Stimulated activated naive CD8-positive, alpha-beta T cell treated with anti-CD3 and anti-CD28 coated beads, Interleukin-15, Interleukin-2, amounts not matched to agents 100 ng/mL and 50 ng/mL, for 24 hours (primary cell): ENCODE data around the gene FLRT2.

ENCODE experiments used
- H3K27ac Mint-ChIP-seq: one replicate; pipeline ENCODE4 v1.8.0; 2021; ENCODE audit warnings: mild to moderate bottlenecking, mixed read lengths
- H3K27me3 Mint-ChIP-seq: one replicate; pipeline ENCODE4 v1.8.0; 2021; ENCODE audit warnings: mixed read lengths
- H3K36me3 Mint-ChIP-seq: one replicate; pipeline ENCODE4 v1.8.0; 2021; ENCODE audit warnings: low read depth, mixed read lengths
- H3K4me1 Mint-ChIP-seq: one replicate; pipeline ENCODE4 v1.8.0; 2021; ENCODE audit warnings: low read depth, mixed read lengths
- H3K4me3 Mint-ChIP-seq: one replicate; pipeline ENCODE4 v1.8.0; 2021; ENCODE audit warnings: mild to moderate bottlenecking, mixed read lengths
- H3K9me3 Mint-ChIP-seq: one replicate; pipeline ENCODE4 v1.8.0; 2021; ENCODE audit warnings: mixed read lengths

Gene FLRT2

DNA sequence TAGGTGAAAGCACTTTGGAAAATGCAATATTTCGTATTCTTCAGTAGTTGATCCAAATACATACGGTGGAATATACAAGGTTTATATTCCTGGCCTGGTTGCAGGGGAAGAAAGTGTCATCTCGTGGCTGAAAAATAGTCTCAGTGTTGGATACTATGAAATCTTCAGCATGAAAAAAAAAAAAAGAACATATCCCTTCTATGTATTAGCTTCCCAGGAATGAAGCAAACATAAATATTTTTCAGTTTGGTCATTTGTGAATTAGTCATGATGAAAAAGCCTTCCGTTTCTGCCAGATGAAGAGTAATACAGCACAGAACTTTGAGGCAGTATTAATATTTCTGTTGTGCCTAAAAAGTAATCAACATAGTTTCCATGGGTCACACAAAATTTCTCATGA, 36.7 kb downstream of the FLRT2 start:
- Mint-ChIP-seq H3K9me3 (no peaks in the 10 kb centered on the region), H3K27me3 (no peaks in the 10 kb centered on the region), H3K36me3 (no peaks in the 10 kb centered on the region), H3K4me3 (no peak overlapping the region), H3K4me1 (no peaks in the 10 kb centered on the region), H3K27ac (no peak overlapping the region)

DNA sequence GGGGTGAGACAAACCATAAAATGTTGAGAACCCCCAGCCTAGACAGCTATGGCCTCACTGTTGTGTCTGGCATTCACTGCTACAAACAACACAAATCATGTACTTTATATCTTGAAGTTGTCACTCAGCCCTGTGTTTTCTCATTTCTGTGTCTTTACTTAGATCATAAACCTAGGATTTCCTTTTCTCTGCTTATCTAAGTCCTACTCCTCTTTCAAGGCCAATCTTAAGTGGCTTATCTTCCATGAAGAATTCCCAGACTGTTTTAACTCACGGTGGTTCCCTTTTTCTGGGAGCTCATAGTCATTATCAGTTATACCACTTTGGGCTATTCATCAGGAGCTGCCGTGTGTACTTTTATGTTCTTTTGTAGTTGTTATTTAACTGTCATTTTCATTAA, 42.1 kb downstream of the FLRT2 start:
- Mint-ChIP-seq H3K36me3 (no peaks in the 10 kb centered on the region), H3K27ac (no peak overlapping the region), H3K27me3 (no peaks in the 10 kb centered on the region), H3K9me3 (no peaks in the 10 kb centered on the region), H3K4me3 (no peak overlapping the region), H3K4me1 (no peaks in the 10 kb centered on the region)

GRCh38 chr14:85572845-85573244, 42.9 kb downstream of the FLRT2 start:
- H3K4me1 Mint-ChIP-seq: no peaks in the 10 kb centered on the region

GRCh38 chr14:85573406-85573805, 43.5 kb downstream of the FLRT2 start:
- H3K9me3 Mint-ChIP-seq: no peaks in the 10 kb centered on the region

More at GRCh38 chr14:85572845-85573244, 42.9 kb downstream of the FLRT2 start:
- Mint-ChIP-seq H3K36me3 (no peaks in the 10 kb centered on the region), H3K9me3 (no peaks in the 10 kb centered on the region), H3K27ac (no peak overlapping the region), H3K27me3 (no peaks in the 10 kb centered on the region), H3K4me3 (no peak overlapping the region)

DNA sequence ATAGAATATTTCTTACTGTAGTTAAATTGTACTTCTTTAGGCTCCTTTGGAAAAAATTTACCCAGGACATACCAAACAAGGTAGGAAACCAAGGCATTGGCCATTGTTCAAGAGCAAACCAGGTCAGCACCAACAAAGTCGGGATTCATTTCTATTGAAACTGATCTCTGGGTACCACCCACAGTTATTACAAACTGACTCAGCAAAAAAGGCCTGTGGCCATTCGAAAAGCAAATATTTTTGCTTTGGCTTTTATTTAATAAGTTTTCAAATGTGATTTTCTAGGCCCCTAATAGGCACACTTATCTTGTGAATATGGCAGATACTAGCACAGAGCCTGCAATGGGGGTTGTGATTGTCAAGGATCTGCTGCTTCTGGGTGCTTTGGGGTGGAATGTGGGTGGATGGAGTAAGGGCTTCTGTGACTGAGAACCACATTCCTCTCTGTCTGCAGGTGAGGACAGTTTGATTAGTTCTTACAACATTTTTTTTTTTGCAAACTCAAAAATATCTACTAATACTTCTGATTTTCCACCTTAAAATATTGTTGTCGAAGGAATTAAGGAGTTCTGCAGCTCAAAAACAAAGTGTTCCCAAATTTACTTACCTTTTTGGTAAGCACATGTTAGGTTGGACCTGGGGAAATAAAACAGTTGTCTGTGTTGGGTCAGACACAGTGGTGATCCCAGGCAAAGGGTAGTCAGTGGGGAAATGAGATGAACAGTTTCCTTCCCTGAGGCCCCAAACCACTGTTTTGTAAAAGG, 45.1 kb downstream of the FLRT2 start:
- no peaks in the 10 kb centered on the region for H3K4me1 Mint-ChIP-seq
- no peaks in the 10 kb centered on the region for H3K9me3 Mint-ChIP-seq
- H3K4me3 Mint-ChIP-seq: no peak overlapping the region
- H3K27me3 Mint-ChIP-seq: no peaks in the 10 kb centered on the region
- no peak overlapping the region for H3K27ac Mint-ChIP-seq
- no peaks in the 10 kb centered on the region for H3K36me3 Mint-ChIP-seq

More at GRCh38 chr14:85573406-85573805, 43.5 kb downstream of the FLRT2 start:
- Mint-ChIP-seq H3K27ac (no peak overlapping the region), H3K36me3 (no peaks in the 10 kb centered on the region), H3K27me3 (no peaks in the 10 kb centered on the region), H3K4me3 (no peak overlapping the region), H3K4me1 (no peaks in the 10 kb centered on the region)

- Mint-ChIP-seq H3K27ac (no peak overlapping the region), H3K4me1 (no peaks in the 10 kb centered on the region), H3K9me3 (no peaks in the 10 kb centered on the region), H3K27me3 (no peaks in the 10 kb centered on the region), H3K4me3 (no peak overlapping the region), H3K36me3 (no peaks in the 10 kb centered on the region)
These were observed 45.6 kb downstream of the FLRT2 start for GRCh38 chr14:85575617-85575898.

- no peaks in the 10 kb centered on the region for H3K27me3 Mint-ChIP-seq
These were observed 46.3 kb downstream of the FLRT2 start for GRCh38 chr14:85576218-85576617.

GRCh38 chr14:85576848-85577542, 47.1 kb downstream of the FLRT2 start:
- H3K4me3 Mint-ChIP-seq: no peak overlapping the region
- no peaks in the 10 kb centered on the region for H3K27me3 Mint-ChIP-seq
- no peak overlapping the region for H3K27ac Mint-ChIP-seq
- H3K4me1 Mint-ChIP-seq: no peaks in the 10 kb centered on the region
- no peaks in the 10 kb centered on the region for H3K36me3 Mint-ChIP-seq
- H3K9me3 Mint-ChIP-seq: no peaks in the 10 kb centered on the region

More at GRCh38 chr14:85576218-85576617, 46.3 kb downstream of the FLRT2 start:
- Mint-ChIP-seq H3K9me3 (no peaks in the 10 kb centered on the region), H3K4me3 (no peak overlapping the region), H3K4me1 (no peaks in the 10 kb centered on the region), H3K36me3 (no peaks in the 10 kb centered on the region), H3K27ac (no peak overlapping the region)

DNA sequence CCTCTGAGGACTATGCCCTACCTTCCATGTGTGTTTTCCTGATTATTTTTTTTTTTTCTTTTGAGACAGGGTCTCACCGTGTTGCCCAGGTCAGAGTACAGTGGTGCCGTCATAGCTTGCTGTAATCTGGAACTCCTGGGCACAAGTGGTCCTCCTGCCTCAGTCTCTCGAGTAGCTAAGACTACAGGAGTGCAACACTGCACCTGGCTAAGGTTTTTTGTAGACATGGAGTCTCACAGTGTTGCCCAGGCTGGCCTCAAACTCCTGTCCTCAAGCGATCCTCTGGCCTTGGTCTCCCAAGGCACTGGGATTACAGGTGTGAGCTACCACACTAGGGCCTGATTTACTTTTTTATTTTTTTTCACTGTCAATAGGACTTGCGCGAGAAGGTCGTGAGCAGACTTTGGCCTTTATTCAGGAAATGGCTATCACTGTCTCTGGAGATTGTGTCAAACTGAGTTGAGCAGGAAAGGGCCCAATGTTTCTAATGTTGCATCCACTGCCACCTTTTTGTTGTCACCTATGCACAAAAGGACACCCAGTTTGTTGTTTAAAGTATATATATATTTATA, 47.7 kb downstream of the FLRT2 start:
- Mint-ChIP-seq H3K27ac (no peak overlapping the region), H3K4me1 (no peaks in the 10 kb centered on the region), H3K36me3 (no peaks in the 10 kb centered on the region), H3K27me3 (no peaks in the 10 kb centered on the region), H3K9me3 (no peaks in the 10 kb centered on the region), H3K4me3 (no peak overlapping the region)

- Mint-ChIP-seq H3K4me3 (no peak overlapping the region), H3K9me3 (no peaks in the 10 kb centered on the region), H3K27ac (no peak overlapping the region), H3K4me1 (no peaks in the 10 kb centered on the region), H3K27me3 (no peaks in the 10 kb centered on the region), H3K36me3 (no peaks in the 10 kb centered on the region)
These were observed 48.4 kb downstream of the FLRT2 start for GRCh38 chr14:85578357-85578756.

DNA sequence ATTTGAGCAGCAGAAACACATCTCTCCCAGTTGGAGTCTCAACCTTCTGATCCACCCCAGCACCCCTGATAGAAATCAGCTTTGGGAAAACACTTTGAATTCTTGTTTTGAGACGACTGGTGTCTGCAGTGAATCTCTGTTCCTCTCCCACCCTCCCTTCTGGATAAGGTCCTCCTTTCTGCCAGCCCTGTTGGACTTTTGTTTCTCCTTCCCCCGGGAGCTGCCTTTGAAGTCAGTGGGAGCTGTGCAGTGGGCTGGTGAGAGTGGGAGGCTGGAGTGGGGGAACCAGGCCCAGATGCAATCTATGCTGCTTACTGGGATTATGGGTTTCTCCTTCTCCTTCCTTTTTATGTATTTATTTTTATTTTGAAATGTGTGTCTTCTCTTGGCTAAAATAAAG, 49.0 kb downstream of the FLRT2 start:
- no peaks in the 10 kb centered on the region for H3K27me3 Mint-ChIP-seq
- no peak overlapping the region for H3K4me3 Mint-ChIP-seq
- no peak overlapping the region for H3K27ac Mint-ChIP-seq

DNA sequence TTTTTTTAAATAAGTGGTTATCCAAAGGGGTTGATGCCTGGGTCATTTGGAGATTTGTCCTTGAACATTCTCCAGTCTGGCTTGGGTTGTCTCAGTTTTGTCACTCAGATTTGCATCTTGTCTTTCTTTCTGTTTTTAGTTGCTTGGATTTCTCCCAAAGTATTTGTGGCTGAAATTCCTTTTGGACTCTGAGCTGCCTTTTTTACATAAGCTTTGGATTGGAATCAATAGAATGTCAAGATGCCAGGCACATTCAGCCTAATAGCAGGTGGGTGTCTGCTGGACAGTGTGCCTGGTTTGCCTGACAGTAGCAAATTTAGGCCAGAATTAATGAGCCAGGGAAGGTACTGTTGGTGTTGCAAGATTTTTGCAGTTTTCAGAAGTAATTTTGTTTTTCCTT, 50.0 kb downstream of the FLRT2 start:
- H3K27me3 Mint-ChIP-seq: no peaks in the 10 kb centered on the region
- H3K27ac Mint-ChIP-seq: no peak overlapping the region
- H3K4me3 Mint-ChIP-seq: no peak overlapping the region
- H3K9me3 Mint-ChIP-seq: no peaks in the 10 kb centered on the region
- no peaks in the 10 kb centered on the region for H3K4me1 Mint-ChIP-seq
- no peaks in the 10 kb centered on the region for H3K36me3 Mint-ChIP-seq

More for the DNA sequence above, 49.0 kb downstream of the FLRT2 start:
- Mint-ChIP-seq H3K36me3 (no peaks in the 10 kb centered on the region), H3K9me3 (no peaks in the 10 kb centered on the region), H3K4me1 (no peaks in the 10 kb centered on the region)

DNA sequence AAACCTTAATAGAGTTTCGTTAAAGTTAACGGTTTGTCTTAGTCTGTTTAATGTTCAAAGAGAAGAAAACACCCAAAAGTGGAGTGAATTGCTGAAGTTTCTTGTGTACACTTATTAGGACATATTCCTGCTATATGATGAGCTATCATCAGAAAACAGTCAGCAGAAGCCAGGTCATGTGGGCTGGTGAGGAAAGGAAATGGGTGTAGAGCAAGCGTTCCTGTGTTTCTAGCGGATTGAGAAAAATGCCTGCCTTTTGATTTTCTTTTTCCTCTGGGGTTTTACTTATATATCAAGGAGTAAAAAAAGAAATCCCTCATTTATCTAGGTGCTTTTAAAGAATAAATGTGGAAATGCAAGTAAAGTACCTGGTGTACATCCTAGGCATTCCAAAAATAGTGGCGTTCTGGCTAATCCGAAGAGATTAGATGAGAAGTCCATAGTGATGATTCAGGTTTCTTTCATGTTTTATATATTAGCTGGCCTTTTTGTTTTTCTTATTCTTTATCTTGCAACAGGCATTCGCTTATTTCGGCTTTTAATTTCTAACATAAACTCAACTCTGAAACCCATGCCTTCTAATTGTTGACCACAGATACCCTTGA, 50.7 kb downstream of the FLRT2 start:
- Mint-ChIP-seq H3K27ac (no peak overlapping the region), H3K36me3 (no peaks in the 10 kb centered on the region), H3K27me3 (no peaks in the 10 kb centered on the region), H3K9me3 (no peaks in the 10 kb centered on the region), H3K4me1 (no peaks in the 10 kb centered on the region), H3K4me3 (no peak overlapping the region)

DNA sequence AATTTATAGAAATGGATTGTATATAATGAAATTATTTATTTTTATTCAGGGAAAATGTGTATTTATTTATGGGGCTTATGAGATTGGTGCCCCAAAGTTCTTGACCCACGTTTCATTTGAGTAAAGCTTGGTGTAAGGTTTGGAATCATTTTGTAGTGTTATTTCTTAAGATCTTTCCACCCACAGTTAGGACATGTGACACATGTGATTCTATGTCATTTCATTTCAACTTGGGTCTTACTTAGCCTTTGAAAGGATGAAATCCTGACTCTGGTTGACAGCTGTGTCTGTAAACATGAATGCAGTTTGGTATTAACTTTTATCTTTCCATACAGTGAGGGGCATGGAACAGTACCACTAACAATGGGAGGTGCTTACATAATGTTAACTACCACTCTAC, 51.7 kb downstream of the FLRT2 start:
- Mint-ChIP-seq H3K27ac (no peak overlapping the region), H3K4me3 (no peak overlapping the region), H3K36me3 (no peaks in the 10 kb centered on the region), H3K4me1 (no peaks in the 10 kb centered on the region), H3K27me3 (no peaks in the 10 kb centered on the region), H3K9me3 (no peaks in the 10 kb centered on the region)

GRCh38 chr14:85583380-85583779, 53.4 kb downstream of the FLRT2 start:
- no peak overlapping the region for H3K27ac Mint-ChIP-seq
- H3K9me3 Mint-ChIP-seq: no peaks in the 10 kb centered on the region
- H3K27me3 Mint-ChIP-seq: no peaks in the 10 kb centered on the region
- no peaks in the 10 kb centered on the region for H3K36me3 Mint-ChIP-seq
- H3K4me3 Mint-ChIP-seq: no peak overlapping the region
- H3K4me1 Mint-ChIP-seq: no peaks in the 10 kb centered on the region
